Lung (tissue), 12 donors: ENCODE results near the gene FBXO10. TPM values are rescaled to one million over a fixed set of nuclear protein-coding genes. Genes with fewer than 3 reads are reported as not detected.

Source experiments
- ATAC-seq: fragments of 200-7000 bp; cut with Tn5 transposase; one replicate; pipeline ENCODE4 v1.9.1; 2020; ENCODE audit warnings: moderate number of reproducible peaks; ENCODE audit not compliant: insufficient read depth, low FRiP score
- DNase-seq, 3 donors: peaks; one replicate each; pipeline ENCODE4 v3.0.0-alpha.2; 2013 to 2017
- H3K27ac ChIP-seq, 2 donors: one replicate each; pipeline ENCODE4 v1.5.1; 2013; ENCODE audit warnings: mild to moderate bottlenecking in 2 of 2, moderate library complexity in 2 of 2, control low read depth in 1 of 2, inconsistent platforms in 1 of 2, low read depth in 1 of 2, low read length in 1 of 2
- H3K27me3 ChIP-seq, 3 donors: one replicate each; pipeline ENCODE4 v1.5.1; 2013; ENCODE audit warnings: low read length in 2 of 3; ENCODE audit not compliant: control insufficient read depth in 3 of 3, insufficient read depth in 3 of 3
- H3K36me3 ChIP-seq, 4 donors: one replicate each; pipeline ENCODE4 v1.5.1; 2013; ENCODE audit warnings: low read length in 4 of 4, mild to moderate bottlenecking in 1 of 4, moderate library complexity in 1 of 4; ENCODE audit not compliant: control insufficient read depth in 4 of 4, insufficient read depth in 4 of 4
- H3K4me1 ChIP-seq, 5 donors: one replicate each; pipeline ENCODE4 v1.5.1; 2013; ENCODE audit warnings: low read length in 5 of 5, mild to moderate bottlenecking in 2 of 5, moderate library complexity in 1 of 5; ENCODE audit not compliant: control insufficient read depth in 5 of 5, insufficient read depth in 5 of 5
- H3K4me3 ChIP-seq: one replicate; pipeline ENCODE4 v1.5.1; 2013; ENCODE audit warnings: mild to moderate bottlenecking, control low read depth, moderate library complexity
- H3K9ac ChIP-seq, 2 donors: one replicate each; pipeline ENCODE4 v1.5.1; 2013; ENCODE audit warnings: low read length in 2 of 2, control low read depth in 1 of 2; ENCODE audit not compliant: insufficient read depth in 1 of 2
- H3K9me3 ChIP-seq, 4 donors: one replicate each; pipeline ENCODE4 v1.5.1; 2013; ENCODE audit warnings: low read length in 3 of 4, mild to moderate bottlenecking in 1 of 4, moderate library complexity in 1 of 4; ENCODE audit not compliant: control insufficient read depth in 4 of 4, insufficient read depth in 3 of 4
- CTCF ChIP-seq: IDR thresholded peaks from 2 replicates; pipeline ENCODE4 v1.5.1; 2012; ENCODE audit warnings: mild to moderate bottlenecking; ENCODE audit errors: control extremely low read depth, extremely low read depth
- WGBS, 2 donors: extraction: QIAGEN DNeasy Blood & Tissue Kit; methylation state at CpG; one replicate each; pipeline ENCODE4 v1.1.7; 2013; 5-methylcytosine and 5-hydroxymethylcytosine counted together
- polyA plus RNA-seq, 2 donors: library from polyadenylated mRNA; stranded (reverse); fragments of 200-250 nt; gene quantifications; one replicate each; pipeline ENCODE4 v1.2.1, GENCODE V29; 2013
- total RNA-seq, 2 donors: library from RNA; depleted of rRNA in 1 of 2; stranded (reverse); fragments of >200 nt in 1 of 2; gene quantifications; one replicate each; pipeline ENCODE4 v1.2.1, GENCODE V29; 2014 to 2021
- donor health status: control.
- donor health status: control.
- donor health status: Bipolar disorder and iron deficiency.
- donor health status: healthy.
- donor health status: DM: yes; HTN: yes; CAD: no.

The FBXO10 gene
- total and polyA plus RNA-seq, 4 donors, result 2.6 to 6.3 (median 4.0) TPM

- Histone ChIP-seq H3K9ac (no peak overlapping the region), H3K27me3 (no peaks in the 10 kb centered on the region), H3K4me1 (peaks cover 0 to 3% (median 0%) of the 10 kb centered on the region in 5 donors), H3K36me3 (peaks cover 0 to 9% (median 6%) of the 10 kb centered on the region in 4 donors), H3K27ac (no peak overlapping the region), H3K4me3 (no peak overlapping the region), H3K9me3 (no peaks in the 10 kb centered on the region)
- 95 to 96% methylated on average over 1 of the region's 1 CpG for WGBS, 2 donors
- ATAC-seq, result no peak
- TF ChIP-seq CTCF, result no peak
- DNase-seq, result no peak
These were observed 32.7 kb downstream of the FBXO10 start for GRCh38 chr9:37543468-37543867.

- H3K4me3 ChIP-seq, result no peak overlapping the region
- no peak overlapping the region for H3K9ac ChIP-seq
- 59 to 61% methylated on average over 1 of the region's 1 CpG for WGBS, 2 donors
- H3K27me3 ChIP-seq, result no peaks in the 10 kb centered on the region
- DNase-seq (no peak), ATAC-seq (no peak)
- no peaks in the 10 kb centered on the region for H3K9me3 ChIP-seq
- H3K27ac ChIP-seq, result no peak overlapping the region
- H3K4me1 ChIP-seq, result peaks cover 0 to 3% (median 0%) of the 10 kb centered on the region in 5 donors
- TF ChIP-seq CTCF, result no peak
- peaks cover 0 to 10% (median 8%) of the 10 kb centered on the region in 4 donors for H3K36me3 ChIP-seq
These were observed 33.3 kb downstream of the FBXO10 start for GRCh38 chr9:37542895-37543294.

- H3K4me3 ChIP-seq, result no peak overlapping the region
- ATAC-seq, result no peak
- H3K27me3 ChIP-seq, result no peaks in the 10 kb centered on the region
- H3K9me3 ChIP-seq, result no peaks in the 10 kb centered on the region
- no peak overlapping the region for H3K9ac ChIP-seq
- H3K36me3 ChIP-seq, result peaks cover 0 to 11% (median 8%) of the 10 kb centered on the region in 4 donors
- WGBS, 2 donors, result 98% methylated on average over 6 of the region's 6 CpGs
- no peak for TF ChIP-seq CTCF
- no peak overlapping the region for H3K27ac ChIP-seq
- H3K4me1 ChIP-seq, result peaks cover 0 to 3% (median 0%) of the 10 kb centered on the region in 5 donors
- no peak for DNase-seq
These were observed 33.7 kb downstream of the FBXO10 start for GRCh38 chr9:37542488-37542887.

GRCh38 chr9:37541465-37541864 is 34.7 kb downstream of the FBXO10 start:
- H3K4me1 ChIP-seq, result peaks cover 0 to 3% (median 0%) of the 10 kb centered on the region in 5 donors
- ATAC-seq (no peak), DNase-seq (no peak)
- no peak overlapping the region for H3K27ac ChIP-seq
- H3K9me3 ChIP-seq, result no peaks in the 10 kb centered on the region
- H3K36me3 ChIP-seq, result peaks cover 0 to 17% (median 13%) of the 10 kb centered on the region in 4 donors
- no peak overlapping the region for H3K4me3 ChIP-seq
- no peak overlapping the region for H3K9ac ChIP-seq
- 97 to 98% methylated on average over 8 of the region's 8 CpGs for WGBS, 2 donors
- TF ChIP-seq CTCF, result no peak
- H3K27me3 ChIP-seq, result no peaks in the 10 kb centered on the region
